MG63 (cell line): ENCODE data around the gene MS4A18. TPM values are rescaled to one million over a fixed set of nuclear protein-coding genes. Genes with fewer than 3 reads are reported as not detected.

ENCODE experiments used
- DNase-seq: peaks from one replicate; pipeline ENCODE4 v3.0.0-alpha.2; 2020
- H3K27me3 ChIP-seq: fragments of 250-450 bp; sonication (Bioruptor Pico); 2 replicates; pipeline ENCODE4 v1.5.1; 2020; ENCODE audit warnings: mild to moderate bottlenecking, moderate library complexity
- H3K36me3 ChIP-seq: fragments of 250-450 bp; sonication (Bioruptor Pico); 2 replicates; pipeline ENCODE4 v1.5.1; 2020; ENCODE audit warnings: mild to moderate bottlenecking, moderate library complexity
- H3K4me3 ChIP-seq: fragments of 250-450 bp; sonication (Bioruptor Pico); 2 replicates; pipeline ENCODE4 v1.5.1; 2020; ENCODE audit warnings: mild to moderate bottlenecking, moderate library complexity
- H3K9me3 ChIP-seq: fragments of 250-450 bp; sonication (Bioruptor Pico); 2 replicates; pipeline ENCODE4 v1.5.1; 2020; ENCODE audit warnings: mild to moderate bottlenecking, moderate library complexity
- total RNA-seq: library from RNA; depleted of rRNA; stranded (reverse); fragments of >200 nt; shearing (Covaris generic); gene quantifications from 2 replicates; pipeline ENCODE4 v1.2.3, GENCODE V29; 2014; ENCODE audit warnings: low replicate concordance; rRNA removed

The MS4A18 gene
- total RNA-seq, 1 experiment from 2014 or later, result not detected

GRCh38 chr11:60788401-60789125 is 64.0 kb downstream of the MS4A18 start:
- no peaks in the 10 kb centered on the region for H3K27me3 ChIP-seq
- peak; percentile 39 for DNase-seq
- no peak overlapping the region for H3K4me3 ChIP-seq
- H3K36me3 ChIP-seq, result no peaks in the 10 kb centered on the region
- H3K9me3 ChIP-seq, result no peaks in the 10 kb centered on the region

- Histone ChIP-seq H3K36me3 (no peaks in the 10 kb centered on the region), H3K9me3 (no peaks in the 10 kb centered on the region), H3K27me3 (no peaks in the 10 kb centered on the region), H3K4me3 (no peak overlapping the region)
- no peak for DNase-seq
Observed at GRCh38 chr11:60790726-60791125, 66.2 kb downstream of the MS4A18 start.

GRCh38 chr11:60791153-60791933 is 66.8 kb downstream of the MS4A18 start:
- no peak overlapping the region for H3K4me3 ChIP-seq
- DNase-seq, result no peak
- H3K27me3 ChIP-seq, result no peaks in the 10 kb centered on the region
- no peaks in the 10 kb centered on the region for H3K9me3 ChIP-seq
- H3K36me3 ChIP-seq, result no peaks in the 10 kb centered on the region

- Histone ChIP-seq H3K27me3 (no peaks in the 10 kb centered on the region), H3K4me3 (no peak overlapping the region), H3K36me3 (no peaks in the 10 kb centered on the region), H3K9me3 (no peaks in the 10 kb centered on the region)
- no peak for DNase-seq
Observed at GRCh38 chr11:60792521-60792920, 68.0 kb downstream of the MS4A18 start.

Other genes starting within 250 kb of the MS4A18 start
- gene MS4A12, start 231.9 kb upstream of the MS4A18 start, total RNA-seq, result not detected in 2 replicates
- not detected in 2 replicates for gene MS4A13, start 209.3 kb upstream of the MS4A18 start, total RNA-seq
- not detected in 2 replicates for gene MS4A8, start 25.1 kb upstream of the MS4A18 start, total RNA-seq
- gene MS4A15, start 32.1 kb downstream of the MS4A18 start, total RNA-seq, result not detected in 2 replicates
- gene MS4A10, start 60.6 kb downstream of the MS4A18 start, total RNA-seq, result not detected in 2 replicates
- 9.7 and 11.4 TPM in 2 replicates for gene CCDC86, start 117.4 kb downstream of the MS4A18 start, total RNA-seq
- gene PTGDR2, start 131.2 kb downstream of the MS4A18 start, total RNA-seq, result not detected in 2 replicates
- gene ZP1, start 142.8 kb downstream of the MS4A18 start, total RNA-seq, result not detected in 2 replicates
- 94.4 and 98.0 TPM in 2 replicates for gene PRPF19, start 181.9 kb downstream of the MS4A18 start, total RNA-seq
- gene TMEM109, start 189.4 kb downstream of the MS4A18 start, total RNA-seq, result 16.6 and 17.6 TPM in 2 replicates
- 4.8 and 16.3 TPM in 2 replicates for gene TMEM132A, start 199.7 kb downstream of the MS4A18 start, total RNA-seq
- not detected in 2 replicates for gene SLC15A3, start 227.5 kb downstream of the MS4A18 start, total RNA-seq
- not detected in 2 replicates for gene CD6, start 247.0 kb downstream of the MS4A18 start, total RNA-seq